Measurements from ENCODE around the gene GPS2.

GPS2 gene

DNA sequence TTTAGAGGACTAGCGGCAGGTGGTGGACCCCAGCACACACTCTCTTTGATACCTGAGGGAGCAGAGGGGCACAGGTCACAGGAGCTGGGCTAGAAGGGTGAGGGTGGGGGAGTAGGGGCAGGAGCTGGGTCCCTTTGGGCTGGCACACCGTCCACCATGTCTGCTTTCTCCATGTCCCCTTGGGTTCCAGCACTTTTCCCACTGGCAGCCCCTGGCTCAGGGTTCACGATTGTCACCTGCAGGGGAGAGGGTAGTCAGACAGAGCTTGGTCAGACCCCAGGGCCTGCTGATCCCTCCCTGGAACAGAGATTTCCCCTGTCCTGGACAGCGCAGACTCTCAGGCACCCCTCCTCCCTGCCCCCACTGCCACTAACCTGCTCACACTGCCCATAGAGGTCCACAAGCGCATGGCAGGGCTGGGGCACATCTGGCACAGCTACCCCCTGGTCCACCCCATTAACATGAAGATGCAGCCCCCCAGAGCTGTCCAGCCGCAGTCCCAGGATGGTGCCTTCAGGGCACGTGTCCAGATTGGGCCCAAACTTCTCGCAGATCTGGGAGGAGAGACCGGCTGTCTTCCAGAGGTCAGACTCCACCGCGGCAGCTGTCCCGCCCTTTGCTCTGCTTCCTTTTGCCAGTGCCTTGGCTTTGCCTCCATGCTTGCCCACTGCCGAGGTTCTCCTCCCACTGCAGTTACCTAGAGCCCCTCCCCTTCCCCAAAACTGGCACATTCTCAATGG, 3.1 kb upstream of the GPS2 start:
- Histone ChIP-seq H3K9ac (ENCODE audit: low read depth in 1 of 2, low read length in 2 of 2) (no peak overlapping the region), H3K27me3 (ENCODE audit: control insufficient read depth in 1 of 2, insufficient read depth in 2 of 2, low read length in 2 of 2) (no peaks in the 10 kb centered on the region), H3K4me3 (ENCODE audit: low read depth in 1 of 2, low read length in 2 of 2) (no peak overlapping the region), H3K9me3 (ENCODE audit: control insufficient read depth in 1 of 2, low read length in 2 of 2) (no peaks in the 10 kb centered on the region), H3K36me3 (ENCODE audit: control insufficient read depth in 1 of 2, insufficient read depth in 2 of 2, low read length in 2 of 2) (peaks cover 46 to 64% of the 10 kb centered on the region in 2 donors), H3K27ac (ENCODE audit: low read depth, low read length) (no peak overlapping the region), H3K4me1 (ENCODE audit: control insufficient read depth in 1 of 2, insufficient read depth in 2 of 2, low read length in 2 of 2) (peaks cover 19 to 31% of the 10 kb centered on the region in 2 donors)

DNA sequence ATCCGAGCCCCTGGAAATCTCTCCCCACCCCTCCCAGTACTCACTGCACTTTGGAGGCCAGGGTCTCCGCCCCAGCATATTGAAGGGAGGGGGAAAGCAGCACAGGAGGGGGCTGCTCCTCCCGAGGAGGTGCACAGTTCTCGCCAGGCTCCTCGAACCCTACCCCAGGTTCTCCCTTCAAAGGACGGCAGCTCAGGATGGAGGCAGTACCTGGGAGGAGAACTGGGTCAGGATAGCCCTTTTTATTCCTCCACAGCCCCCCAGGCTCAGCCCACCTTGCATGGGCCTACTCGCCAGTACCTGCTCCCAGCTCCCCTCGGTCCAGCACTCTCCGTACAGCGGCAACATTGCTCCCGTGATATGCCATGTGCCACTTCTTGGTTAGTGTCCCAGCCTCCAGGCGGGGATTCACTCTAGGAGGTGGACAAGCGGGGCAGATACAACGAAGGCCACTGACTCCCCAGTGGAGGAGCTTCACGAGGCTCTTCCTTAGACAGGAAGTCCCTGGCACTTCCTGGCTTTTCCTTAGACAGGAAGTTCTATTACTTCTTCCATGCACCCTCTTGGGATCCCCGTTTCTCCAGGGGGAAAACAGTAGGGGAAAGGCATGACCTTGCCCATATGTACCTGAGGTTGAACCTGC, 2.1 kb upstream of the GPS2 start:
- H3K27me3 ChIP-seq (ENCODE audit: control insufficient read depth in 1 of 2, insufficient read depth in 2 of 2, low read length in 2 of 2): no peaks in the 10 kb centered on the region
- peaks cover 24 to 31% of the 10 kb centered on the region in 2 donors for H3K4me1 ChIP-seq (ENCODE audit: control insufficient read depth in 1 of 2, insufficient read depth in 2 of 2, low read length in 2 of 2)
- H3K36me3 ChIP-seq (ENCODE audit: control insufficient read depth in 1 of 2, insufficient read depth in 2 of 2, low read length in 2 of 2): peaks cover 47 to 64% of the 10 kb centered on the region in 2 donors
- H3K9me3 ChIP-seq (ENCODE audit: control insufficient read depth in 1 of 2, low read length in 2 of 2): no peaks in the 10 kb centered on the region
- no peak overlapping the region for H3K9ac ChIP-seq (ENCODE audit: low read depth in 1 of 2, low read length in 2 of 2)
- no peak overlapping the region for H3K27ac ChIP-seq (ENCODE audit: low read depth, low read length)
- no peak overlapping the region for H3K4me3 ChIP-seq (ENCODE audit: low read depth in 1 of 2, low read length in 2 of 2)

DNA sequence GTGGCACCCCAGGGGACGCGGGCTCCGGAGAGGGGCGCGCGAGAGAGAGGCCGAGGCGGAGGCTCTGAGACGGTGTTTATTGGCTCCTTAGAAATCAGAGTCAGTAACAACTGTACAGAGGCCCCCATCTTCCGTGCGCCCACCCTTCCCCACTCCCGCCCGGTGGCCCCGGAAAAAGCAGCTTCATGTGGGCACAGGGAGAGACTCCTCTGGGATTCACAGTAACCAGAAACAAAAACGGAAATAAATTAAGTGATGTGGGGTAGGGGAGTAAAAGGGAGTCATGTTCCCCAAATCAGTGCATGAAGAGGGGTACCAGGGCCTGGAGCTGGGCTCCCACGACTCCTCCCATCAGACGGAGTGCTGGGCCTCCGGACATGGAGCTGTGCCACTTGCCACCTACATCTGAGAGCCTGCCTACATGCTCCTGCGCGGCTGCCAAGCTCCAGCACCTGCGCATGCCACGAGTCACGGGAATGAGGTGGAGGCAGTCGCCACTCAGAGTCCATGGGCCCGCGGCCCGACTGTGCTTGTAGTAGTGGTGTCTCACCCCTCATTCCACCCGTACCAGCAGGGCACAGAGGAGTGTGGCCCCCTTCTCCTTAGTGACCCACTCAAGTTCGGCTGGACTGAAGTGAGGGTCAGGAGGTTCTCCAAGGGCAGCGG, 543 bp upstream of the GPS2 start:
- Histone ChIP-seq H3K27me3 (ENCODE audit: control insufficient read depth in 1 of 2, insufficient read depth in 2 of 2, low read length in 2 of 2) (no peaks in the 10 kb centered on the region), H3K27ac (ENCODE audit: low read depth, low read length) (peak overlapping the region; percentile 84), H3K4me3 (ENCODE audit: low read depth in 1 of 2, low read length in 2 of 2) (peak overlapping the region; percentile 80 to 92), H3K36me3 (ENCODE audit: control insufficient read depth in 1 of 2, insufficient read depth in 2 of 2, low read length in 2 of 2) (peaks cover 49 to 65% of the 10 kb centered on the region in 2 donors), H3K9ac (ENCODE audit: low read depth in 1 of 2, low read length in 2 of 2) (peak overlapping the region; percentile 76 to 90), H3K4me1 (ENCODE audit: control insufficient read depth in 1 of 2, insufficient read depth in 2 of 2, low read length in 2 of 2) (peaks cover 24 to 31% of the 10 kb centered on the region in 2 donors), H3K9me3 (ENCODE audit: control insufficient read depth in 1 of 2, low read length in 2 of 2) (no peaks in the 10 kb centered on the region)

DNA sequence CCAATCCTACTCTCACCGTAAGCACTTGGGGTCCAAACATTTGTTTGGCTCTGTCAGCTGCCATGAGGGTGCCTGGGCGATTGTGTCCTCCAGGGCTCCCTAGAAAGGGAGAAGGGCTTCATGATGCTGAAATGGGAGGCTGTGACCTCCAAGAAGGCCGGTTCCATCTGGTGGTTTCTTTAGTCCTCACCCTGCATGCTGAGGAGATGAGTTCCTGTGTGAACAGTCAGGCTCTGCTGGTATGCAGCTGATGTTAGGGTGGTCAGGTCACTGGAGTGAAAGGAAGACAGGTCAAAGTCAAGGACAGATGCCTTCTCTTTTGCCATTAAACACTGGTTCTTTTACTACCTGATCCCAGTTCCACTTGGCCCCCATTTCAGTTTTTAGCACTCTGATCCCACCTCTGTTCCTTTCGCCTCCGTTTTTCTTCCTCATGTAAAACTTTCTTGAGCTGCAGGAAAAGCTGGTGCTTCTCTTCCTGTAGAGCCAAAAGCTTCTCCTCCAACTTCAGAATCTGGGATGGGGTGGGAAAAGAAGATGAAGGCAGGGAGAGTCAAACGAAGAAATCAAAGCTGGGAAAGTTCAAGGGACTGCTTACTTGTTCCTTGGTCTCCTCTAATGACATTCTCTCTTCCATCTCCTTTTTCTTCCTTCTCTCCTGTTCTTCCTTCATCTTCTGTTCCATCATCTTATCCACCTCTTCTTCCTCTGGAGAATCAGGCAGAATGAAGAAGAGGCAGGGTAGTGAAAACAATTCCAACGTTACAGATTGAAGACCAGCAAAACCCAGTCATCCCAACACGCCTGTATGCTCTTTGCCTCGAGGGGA, 1.1 kb downstream of the GPS2 start:
- Histone ChIP-seq H3K4me3 (ENCODE audit: low read depth in 1 of 2, low read length in 2 of 2) (peak overlapping the region; percentile 89 to 92), H3K27ac (ENCODE audit: low read depth, low read length) (no peak overlapping the region), H3K36me3 (ENCODE audit: control insufficient read depth in 1 of 2, insufficient read depth in 2 of 2, low read length in 2 of 2) (peaks cover 60 to 70% of the 10 kb centered on the region in 2 donors), H3K9me3 (ENCODE audit: control insufficient read depth in 1 of 2, low read length in 2 of 2) (no peaks in the 10 kb centered on the region), H3K9ac (ENCODE audit: low read depth in 1 of 2, low read length in 2 of 2) (peak overlapping the region; percentile 87 to 90), H3K27me3 (ENCODE audit: control insufficient read depth in 1 of 2, insufficient read depth in 2 of 2, low read length in 2 of 2) (no peaks in the 10 kb centered on the region), H3K4me1 (ENCODE audit: control insufficient read depth in 1 of 2, insufficient read depth in 2 of 2, low read length in 2 of 2) (peaks cover 37 to 44% of the 10 kb centered on the region in 2 donors)

DNA sequence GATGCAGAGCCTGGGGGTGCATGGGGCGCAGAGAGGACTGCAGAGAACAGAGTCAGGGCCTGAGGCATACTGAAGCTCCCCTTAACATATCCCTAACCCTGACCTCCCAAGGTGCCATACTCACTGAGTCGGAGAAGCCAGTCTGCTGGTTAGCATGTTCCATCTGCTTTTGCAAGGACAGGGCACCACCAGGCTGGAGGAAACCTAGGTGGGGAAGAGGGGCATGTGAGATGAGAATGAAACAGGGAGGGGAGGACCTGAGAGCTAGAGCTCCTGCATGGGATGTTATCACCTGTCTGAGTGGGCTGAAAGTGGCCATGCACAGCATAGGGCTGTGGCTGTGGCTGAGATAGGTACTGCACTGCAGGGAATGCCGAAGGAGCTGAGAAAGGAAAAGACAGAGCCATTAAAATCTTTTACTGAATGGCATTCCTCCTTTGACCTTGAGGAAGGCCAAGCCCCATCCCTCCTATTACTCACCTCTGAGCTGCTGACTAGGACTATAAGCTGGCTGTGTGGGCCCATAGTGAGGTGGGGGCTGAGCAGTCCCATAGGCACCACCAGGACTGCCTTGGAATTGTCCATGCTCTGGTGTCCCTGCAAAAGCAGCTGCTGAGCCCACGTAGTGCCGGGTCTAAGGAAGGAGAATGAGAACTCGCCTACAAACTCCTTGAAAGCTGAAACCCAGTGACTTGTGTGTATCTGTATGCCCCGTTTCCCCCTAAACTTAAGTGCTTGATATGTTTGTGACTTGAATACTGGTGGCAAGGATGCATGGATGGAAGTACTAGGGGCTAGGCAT, 1.9 kb downstream of the GPS2 start:
- Histone ChIP-seq H3K4me3 (ENCODE audit: low read depth in 1 of 2, low read length in 2 of 2) (no peak overlapping the region), H3K4me1 (ENCODE audit: control insufficient read depth in 1 of 2, insufficient read depth in 2 of 2, low read length in 2 of 2) (peaks cover 41 to 43% of the 10 kb centered on the region in 2 donors), H3K27me3 (ENCODE audit: control insufficient read depth in 1 of 2, insufficient read depth in 2 of 2, low read length in 2 of 2) (no peaks in the 10 kb centered on the region), H3K27ac (ENCODE audit: low read depth, low read length) (no peak overlapping the region), H3K36me3 (ENCODE audit: control insufficient read depth in 1 of 2, insufficient read depth in 2 of 2, low read length in 2 of 2) (peaks cover 52 to 62% of the 10 kb centered on the region in 2 donors), H3K9me3 (ENCODE audit: control insufficient read depth in 1 of 2, low read length in 2 of 2) (no peaks in the 10 kb centered on the region), H3K9ac (ENCODE audit: low read depth in 1 of 2, low read length in 2 of 2) (peak overlapping the region in 1 of 2 donors; percentile 21)

DNA sequence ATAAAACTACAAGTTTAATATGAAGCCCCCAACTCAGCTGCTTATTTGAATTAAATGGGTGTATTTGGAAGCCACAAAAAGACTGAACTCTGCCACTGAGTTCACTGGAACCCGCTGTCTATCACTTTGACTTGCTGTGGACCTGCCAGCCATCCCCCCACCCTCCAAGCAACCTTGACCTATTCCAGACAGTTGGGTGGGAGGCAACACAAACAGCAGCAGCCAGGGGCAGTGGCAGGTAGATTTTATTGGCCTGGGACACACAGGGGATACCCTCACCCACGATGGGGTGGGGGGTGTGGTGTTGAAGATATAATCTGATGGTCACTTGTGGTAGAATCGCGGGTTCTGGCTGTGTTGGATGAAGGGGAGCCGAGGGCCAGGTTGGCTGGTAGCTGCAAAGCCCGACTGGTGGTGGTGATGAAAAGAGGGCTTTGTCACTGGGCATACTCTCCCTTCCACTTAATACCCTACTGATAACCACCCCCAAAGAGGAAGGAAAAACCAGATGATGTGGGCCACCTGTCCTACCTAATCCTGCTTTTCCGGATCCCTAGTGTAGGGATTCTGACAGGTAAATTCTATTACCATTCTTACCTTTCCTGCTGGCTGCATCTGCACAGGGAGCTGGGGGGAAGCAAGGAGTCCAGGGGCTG, 2.6 kb downstream of the GPS2 start:
- no peak overlapping the region for H3K4me3 ChIP-seq (ENCODE audit: low read depth in 1 of 2, low read length in 2 of 2)
- H3K36me3 ChIP-seq (ENCODE audit: control insufficient read depth in 1 of 2, insufficient read depth in 2 of 2, low read length in 2 of 2): peaks cover 45 to 55% of the 10 kb centered on the region in 2 donors
- H3K27ac ChIP-seq (ENCODE audit: low read depth, low read length): no peak overlapping the region
- H3K9ac ChIP-seq (ENCODE audit: low read depth in 1 of 2, low read length in 2 of 2): no peak overlapping the region
- H3K9me3 ChIP-seq (ENCODE audit: control insufficient read depth in 1 of 2, low read length in 2 of 2): no peaks in the 10 kb centered on the region
- H3K4me1 ChIP-seq (ENCODE audit: control insufficient read depth in 1 of 2, insufficient read depth in 2 of 2, low read length in 2 of 2): peaks cover 41% of the 10 kb centered on the region in 2 donors
- H3K27me3 ChIP-seq (ENCODE audit: control insufficient read depth in 1 of 2, insufficient read depth in 2 of 2, low read length in 2 of 2): no peaks in the 10 kb centered on the region

DNA sequence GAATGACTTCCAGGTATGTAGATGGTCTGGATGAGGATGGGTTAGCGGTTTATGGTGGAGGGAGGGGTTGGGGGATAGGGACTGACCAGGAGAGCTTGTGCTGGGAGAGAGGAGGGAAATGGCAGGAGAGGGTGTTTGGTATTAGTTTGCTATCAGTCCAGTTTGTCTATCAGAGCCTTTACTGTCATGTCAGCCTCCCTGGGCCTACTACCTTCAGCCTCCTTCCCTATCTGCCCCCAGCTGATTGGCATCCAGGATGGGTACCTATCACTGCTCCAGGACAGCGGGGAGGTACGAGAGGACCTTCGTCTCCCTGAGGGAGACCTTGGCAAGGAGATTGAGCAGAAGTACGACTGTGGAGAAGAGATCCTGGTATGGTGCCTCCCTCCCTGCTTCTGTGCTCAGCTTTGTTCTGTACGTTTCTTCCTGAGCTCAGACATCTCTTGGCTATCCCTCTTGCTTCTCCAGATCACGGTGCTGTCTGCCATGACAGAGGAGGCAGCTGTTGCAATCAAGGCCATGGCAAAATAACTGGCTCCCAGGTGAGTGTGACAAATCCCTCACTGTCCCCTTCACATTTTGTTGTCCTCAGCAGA, 4.0 kb downstream of the GPS2 start:
- no peak overlapping the region for H3K27ac ChIP-seq (ENCODE audit: low read depth, low read length)
- H3K4me3 ChIP-seq (ENCODE audit: low read depth in 1 of 2, low read length in 2 of 2): no peak overlapping the region
- no peak overlapping the region for H3K9ac ChIP-seq (ENCODE audit: low read depth in 1 of 2, low read length in 2 of 2)
- H3K4me1 ChIP-seq (ENCODE audit: control insufficient read depth in 1 of 2, insufficient read depth in 2 of 2, low read length in 2 of 2): peaks cover 41% of the 10 kb centered on the region in 2 donors
- H3K36me3 ChIP-seq (ENCODE audit: control insufficient read depth in 1 of 2, insufficient read depth in 2 of 2, low read length in 2 of 2): peaks cover 45 to 48% of the 10 kb centered on the region in 2 donors
- H3K27me3 ChIP-seq (ENCODE audit: control insufficient read depth in 1 of 2, insufficient read depth in 2 of 2, low read length in 2 of 2): no peaks in the 10 kb centered on the region
- no peaks in the 10 kb centered on the region for H3K9me3 ChIP-seq (ENCODE audit: control insufficient read depth in 1 of 2, low read length in 2 of 2)

DNA sequence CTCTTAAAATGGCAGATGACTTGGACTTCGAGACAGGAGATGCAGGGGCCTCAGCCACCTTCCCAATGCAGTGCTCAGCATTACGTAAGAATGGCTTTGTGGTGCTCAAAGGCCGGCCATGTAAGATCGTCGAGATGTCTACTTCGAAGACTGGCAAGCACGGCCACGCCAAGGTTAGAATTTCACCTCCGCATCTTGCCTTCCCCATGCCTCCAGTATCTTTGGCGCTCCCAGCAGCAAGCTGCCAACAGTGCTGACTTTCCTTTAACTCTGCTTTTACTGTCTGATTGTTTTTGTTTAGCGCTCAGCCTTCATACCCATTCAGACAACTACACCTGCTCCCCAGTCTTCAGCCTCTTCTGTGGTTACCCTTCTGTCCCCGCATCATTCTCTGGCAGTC, 5.5 kb downstream of the GPS2 start:
- Histone ChIP-seq H3K27ac (ENCODE audit: low read depth, low read length) (no peak overlapping the region), H3K36me3 (ENCODE audit: control insufficient read depth in 1 of 2, insufficient read depth in 2 of 2, low read length in 2 of 2) (peaks cover 45 to 48% of the 10 kb centered on the region in 2 donors), H3K9me3 (ENCODE audit: control insufficient read depth in 1 of 2, low read length in 2 of 2) (no peaks in the 10 kb centered on the region), H3K4me1 (ENCODE audit: control insufficient read depth in 1 of 2, insufficient read depth in 2 of 2, low read length in 2 of 2) (peaks cover 32 to 36% of the 10 kb centered on the region in 2 donors), H3K27me3 (ENCODE audit: control insufficient read depth in 1 of 2, insufficient read depth in 2 of 2, low read length in 2 of 2) (no peaks in the 10 kb centered on the region), H3K9ac (ENCODE audit: low read depth in 1 of 2, low read length in 2 of 2) (no peak overlapping the region), H3K4me3 (ENCODE audit: low read depth in 1 of 2, low read length in 2 of 2) (peak overlapping the region; percentile 82 to 87)

Measured in duodenal mucosa (tissue), 2 donors.